ENCODE data around the gene SYT12. TPM values are rescaled to one million over a fixed set of nuclear protein-coding genes. Genes with fewer than 3 reads are reported as not detected.

Gene SYT12
- total RNA-seq, 6 experiments from 2014 or later = 1.8 to 35.3 (median 14.2) TPM

- Histone ChIP-seq H3K4me3 (no peak overlapping the region), H3K36me3 (no peaks in the 10 kb centered on the region), H3K9me3 (no peaks in the 10 kb centered on the region), H3K27ac (no peak overlapping the region), H3K4me1 (peaks cover 0 to 5% (median 0%) of the 10 kb centered on the region in 4 donors), H3K27me3 (no peaks in the 10 kb centered on the region)
- intact Hi-C loops (cut with DNase I) = no loop called here
- WGBS (ENCODE audit: insufficient coverage, low coverage, low lambda C conversion rate, missing lambda C conversion rate) = 94% methylated on average over 2 of the region's 2 CpGs
- ATAC-seq (peak in 2 of 4 donors; percentile 31 to 36), DNase-seq (no peak)
- TF ChIP-seq CTCF (IDR thresholded peaks at IDR 0.05) (no peak), POLR2A (IDR thresholded peaks at IDR 0.05) (no peak)
Observed at GRCh38 chr11:66979336-66979980, 43.5 kb upstream of the SYT12 start.

GRCh38 chr11:66981976-66982578 lies 40.9 kb upstream of the SYT12 start:
- no peak overlapping the region for H3K4me3 ChIP-seq
- H3K4me1 ChIP-seq = peaks cover 0 to 20% (median 9%) of the 10 kb centered on the region in 4 donors
- H3K36me3 ChIP-seq = no peaks in the 10 kb centered on the region
- peak in 1 of 4 donors; percentile 23 for ATAC-seq
- intact Hi-C loops (cut with DNase I) = no loop called here
- H3K27me3 ChIP-seq = no peaks in the 10 kb centered on the region
- TF ChIP-seq CTCF (IDR thresholded peaks at IDR 0.05) (no peak), POLR2A (IDR thresholded peaks at IDR 0.05) (no peak)
- no peaks in the 10 kb centered on the region for H3K9me3 ChIP-seq
- no peak overlapping the region for H3K27ac ChIP-seq
- WGBS (ENCODE audit: insufficient coverage, low coverage, low lambda C conversion rate, missing lambda C conversion rate) = 48% methylated on average over 5 of the region's 9 CpGs
- peak in 2 of 3 donors; percentile 62 to 79 for DNase-seq

- intact Hi-C loops (cut with DNase I) = no loop called here
- H3K9me3 ChIP-seq = no peaks in the 10 kb centered on the region
- peaks cover 0 to 20% (median 9%) of the 10 kb centered on the region in 4 donors for H3K4me1 ChIP-seq
- H3K27me3 ChIP-seq = no peaks in the 10 kb centered on the region
- TF ChIP-seq POLR2A (IDR thresholded peaks at IDR 0.05) (no peak), CTCF (IDR thresholded peaks at IDR 0.05) (no peak)
- no peaks in the 10 kb centered on the region for H3K36me3 ChIP-seq
- no peak for DNase-seq
- ATAC-seq = no peak
- H3K27ac ChIP-seq = no peak overlapping the region
- whole genome bisulfite sequencing (ENCODE audit: insufficient coverage, low coverage, low lambda C conversion rate, missing lambda C conversion rate) = 90% methylated on average over 2 of the region's 5 CpGs
- no peak overlapping the region for H3K4me3 ChIP-seq
Observed at GRCh38 chr11:66983275-66983924, 39.5 kb upstream of the SYT12 start.

- H3K9me3 ChIP-seq = no peaks in the 10 kb centered on the region
- intact Hi-C loops (cut with DNase I) = no loop called here
- ATAC-seq (peak; percentile 73 to 97 (median 95)), DNase-seq (peak; percentile 67 to 92 (median 92))
- 79% methylated on average over 3 of the region's 8 CpGs for WGBS (ENCODE audit: insufficient coverage, low coverage, low lambda C conversion rate, missing lambda C conversion rate)
- H3K27ac ChIP-seq = peak overlapping the region in 2 of 3 donors; percentile 20 to 26
- H3K4me1 ChIP-seq = peaks cover 0 to 20% (median 9%) of the 10 kb centered on the region in 4 donors
- H3K4me3 ChIP-seq = no peak overlapping the region
- no peaks in the 10 kb centered on the region for H3K27me3 ChIP-seq
- no peaks in the 10 kb centered on the region for H3K36me3 ChIP-seq
- TF ChIP-seq POLR2A (IDR thresholded peaks at IDR 0.05) (no peak), CTCF (IDR thresholded peaks at IDR 0.05) (no peak)
Observed at GRCh38 chr11:66985508-66986177, 37.3 kb upstream of the SYT12 start.
